Thyroid gland (tissue), 4 donors: ENCODE results near the gene SND1.

Source experiments
- POLR2A ChIP-seq, 2 donors: fragments of 450-650 bp; IDR thresholded peaks; one replicate each; pipeline ENCODE4 v1.6.1; 2017; ENCODE audit warnings: antibody characterized with exemption in 2 of 2, mild to moderate bottlenecking in 2 of 2, moderate library complexity in 1 of 2
- TF ChIP-seq, protein P1 (sequence below), 6 experiments: fragments of 200-600 bp in 3 of 6; fragments of 450-650 bp in 3 of 6; sonication (generic) in 3 of 6; IDR thresholded peaks; one replicate each; pipeline ENCODE4 v1.5.1; 2016 to 2019; ENCODE audit warnings: antibody characterized with exemption in 6 of 6, mild to moderate bottlenecking in 2 of 6, inconsistent platforms in 1 of 6, moderate library complexity in 1 of 6

- TF ChIP-seq, protein P1, sequence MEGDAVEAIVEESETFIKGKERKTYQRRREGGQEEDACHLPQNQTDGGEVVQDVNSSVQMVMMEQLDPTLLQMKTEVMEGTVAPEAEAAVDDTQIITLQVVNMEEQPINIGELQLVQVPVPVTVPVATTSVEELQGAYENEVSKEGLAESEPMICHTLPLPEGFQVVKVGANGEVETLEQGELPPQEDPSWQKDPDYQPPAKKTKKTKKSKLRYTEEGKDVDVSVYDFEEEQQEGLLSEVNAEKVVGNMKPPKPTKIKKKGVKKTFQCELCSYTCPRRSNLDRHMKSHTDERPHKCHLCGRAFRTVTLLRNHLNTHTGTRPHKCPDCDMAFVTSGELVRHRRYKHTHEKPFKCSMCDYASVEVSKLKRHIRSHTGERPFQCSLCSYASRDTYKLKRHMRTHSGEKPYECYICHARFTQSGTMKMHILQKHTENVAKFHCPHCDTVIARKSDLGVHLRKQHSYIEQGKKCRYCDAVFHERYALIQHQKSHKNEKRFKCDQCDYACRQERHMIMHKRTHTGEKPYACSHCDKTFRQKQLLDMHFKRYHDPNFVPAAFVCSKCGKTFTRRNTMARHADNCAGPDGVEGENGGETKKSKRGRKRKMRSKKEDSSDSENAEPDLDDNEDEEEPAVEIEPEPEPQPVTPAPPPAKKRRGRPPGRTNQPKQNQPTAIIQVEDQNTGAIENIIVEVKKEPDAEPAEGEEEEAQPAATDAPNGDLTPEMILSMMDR (IDR thresholded peaks at IDR 0.05) = no peak
- TF ChIP-seq POLR2A (IDR thresholded peaks at IDR 0.05) = no peak
Observed at GRCh38 chr7:127644484-127644883, 7.5 kb upstream of the SND1 start.
